Endothelial cell of umbilical vein (primary cell): ENCODE results near the gene MAP4K4. TPM values are rescaled to one million over a fixed set of nuclear protein-coding genes. Genes with fewer than 3 reads are reported as not detected.

ENCODE experiments used
- BruUV-seq: library from RNA; stranded (reverse); fragments of 400-500 nt; replicated peaks from 2 replicates; lab custom pipeline; 2021; lab: Mats Ljungman, UMichigan
- CTCF ChIA-PET: fragments of 300-600, 350-600 bp; sonication (Branson Sonifier 250); formaldehyde crosslinking; loops from one replicate; lab custom pipeline; 2021; ENCODE audit warnings: antibody characterized with exemption, inconsistent platforms; lab: Charles Lee
- POLR2A ChIA-PET: fragments of 300-600, 350-600 bp; sonication (Branson Sonifier 250); formaldehyde crosslinking; loops from one replicate; lab custom pipeline; 2021; ENCODE audit warnings: antibody characterized with exemption, inconsistent platforms; lab: Charles Lee
- DNase-seq: peaks from one replicate; pipeline ENCODE4 v3.0.0-alpha.2; 2011; ENCODE audit warnings: low read depth, low spot score
- FAIRE-seq: peaks from 2 replicates; lab custom pipeline; 2011; peaks lifted over from hg19 to GRCh38; lab: Jason Lieb, UNC
- H2AFZ ChIP-seq: 2 replicates; pipeline ENCODE4 v1.6.0; 2012; ENCODE audit warnings: low read depth, low read length, control low read depth, inconsistent platforms
- H3K27ac ChIP-seq: 2 replicates; pipeline ENCODE4 v1.5.1; 2011; ENCODE audit warnings: low read depth, mild to moderate bottlenecking, control low read depth, low read length, moderate library complexity; ENCODE audit not compliant: insufficient read depth
- H3K27me3 ChIP-seq, 2 experiments: 2 replicates each; pipeline versions ENCODE4 v1.6.0 to v1.6.1; 2011; ENCODE audit warnings: low read length in 2 of 2, mixed read lengths in 1 of 2; ENCODE audit not compliant: control insufficient read depth in 2 of 2, insufficient read depth in 2 of 2
- H3K36me3 ChIP-seq, 2 experiments: 2 replicates in 1 of 2; 3 replicates in 1 of 2; pipeline ENCODE4 v1.5.1; 2011; ENCODE audit warnings: low read length in 2 of 2, mild to moderate bottlenecking in 1 of 2, moderate library complexity in 1 of 2; ENCODE audit not compliant: control insufficient read depth in 2 of 2, insufficient read depth in 2 of 2; ENCODE audit errors: extremely low read depth in 1 of 2
- H3K4me1 ChIP-seq: 3 replicates; pipeline ENCODE4 v1.5.1; 2011; ENCODE audit warnings: mild to moderate bottlenecking, low read length; ENCODE audit not compliant: control insufficient read depth, insufficient read depth; ENCODE audit errors: extremely low read depth
- H3K4me2 ChIP-seq: 2 replicates; pipeline ENCODE4 v1.6.1; 2011; ENCODE audit warnings: low read length, control low read depth, mixed read lengths; ENCODE audit not compliant: insufficient read depth
- H3K4me3 ChIP-seq, 3 experiments: fragments of 200-600 bp in 1 of 3; sonication (generic), shearing (Covaris generic) in 1 of 3; replicated peaks in 1 of 3; 2 replicates each; pipeline ENCODE4 v1.5.1; 2011 to 2016; ENCODE audit warnings: control low read depth in 3 of 3, low read length in 3 of 3, mild to moderate bottlenecking in 2 of 3, inconsistent platforms in 1 of 3, low read depth in 1 of 3, moderate library complexity in 1 of 3; ENCODE audit not compliant: insufficient read depth in 1 of 3
- H3K79me2 ChIP-seq: 2 replicates; pipeline ENCODE4 v1.6.0; 2012; ENCODE audit warnings: low read length, inconsistent platforms; ENCODE audit not compliant: control insufficient read depth, insufficient read depth
- H3K9ac ChIP-seq: replicated peaks from 2 replicates; pipeline ENCODE3; 2011; ENCODE audit warnings: low read length, control low read depth; ENCODE audit not compliant: insufficient read depth; ENCODE audit errors: extremely low read depth
- H3K9me1 ChIP-seq: replicated peaks from 3 replicates; pipeline ENCODE4 v1.6.0; 2011; ENCODE audit warnings: mild to moderate bottlenecking, low read length; ENCODE audit not compliant: control insufficient read depth, insufficient read depth; ENCODE audit errors: extremely low read depth
- H3K9me3 ChIP-seq: replicated peaks from 2 replicates; pipeline ENCODE4 v1.5.1; 2012; ENCODE audit warnings: low read length, inconsistent platforms; ENCODE audit not compliant: control insufficient read depth, insufficient read depth
- H4K20me1 ChIP-seq: replicated peaks from 2 replicates; pipeline ENCODE3; 2011; ENCODE audit warnings: mild to moderate bottlenecking, low read length; ENCODE audit not compliant: control insufficient read depth, insufficient read depth; ENCODE audit errors: extremely low read depth
- EZH2 ChIP-seq: IDR thresholded peaks from 2 replicates; pipeline ENCODE4 v1.6.1; 2012; ENCODE audit warnings: borderline replicate concordance, low read depth, mild to moderate bottlenecking, moderate library complexity, low read length, inconsistent platforms; ENCODE audit not compliant: severe bottlenecking
- FOS ChIP-seq: IDR thresholded peaks from 2 replicates; pipeline ENCODE4 v1.6.1; 2011; ENCODE audit warnings: mild to moderate bottlenecking, low read length, moderate library complexity, borderline replicate concordance; ENCODE audit not compliant: insufficient read depth
- GATA2 ChIP-seq: IDR thresholded peaks from 2 replicates; pipeline ENCODE4 v1.7.0; 2011; ENCODE audit warnings: low read depth, mild to moderate bottlenecking, moderate library complexity, mixed read lengths, low read length; ENCODE audit not compliant: insufficient read length, insufficient read depth
- JUN ChIP-seq: IDR thresholded peaks from 2 replicates; pipeline ENCODE4 v1.6.1; 2011; ENCODE audit warnings: borderline replicate concordance, low read depth; ENCODE audit not compliant: insufficient read length, insufficient read depth
- MYC ChIP-seq: IDR thresholded peaks from one replicate; pipeline ENCODE4 v1.6.1; 2011; ENCODE audit warnings: mild to moderate bottlenecking, low read depth, low read length
- POLR2A ChIP-seq: IDR thresholded peaks from 2 replicates; pipeline ENCODE4 v1.6.1; 2012; ENCODE audit warnings: low read depth, mild to moderate bottlenecking, control low read depth, low read length
- POLR2AphosphoS5 ChIP-seq: IDR thresholded peaks from 2 replicates; pipeline ENCODE4 v1.6.1; 2012; ENCODE audit warnings: low read depth, mild to moderate bottlenecking, control low read depth, low read length, moderate library complexity; ENCODE audit not compliant: insufficient read depth
- dilution Hi-C: fragments of 300-500 bp; cut with MboI; formaldehyde crosslinking; loops from one replicate; pipeline ENCODE4 v1.15.0; 2019; ENCODE audit warnings: low sequenced_read_pairs; ENCODE audit not compliant: extremely low pct_ligation_motif_present
- intact Hi-C: fragments of 100-400 bp; cut with micrococcal nuclease; formaldehyde crosslinking; loops from one replicate; pipeline ENCODE4 v1.10.0; 2022
- polyA plus RNA-seq, 4 experiments: library from polyadenylated mRNA; depleted of rRNA in 3 of 4; stranded (reverse) in 3 of 4; unstranded in 1 of 4; fragments of >200 nt; gene quantifications; 2 replicates each; pipeline versions ENCODE4 v1.2.1 to v1.2.3, GENCODE V29; 2011 to 2012; ENCODE audit warnings: missing spikeins in 1 of 4
- total RNA-seq: library from RNA; stranded (reverse); gene quantifications from 2 replicates; pipeline ENCODE4 v1.2.3, GENCODE V29; 2021
- TF ChIP-seq, protein P1 (sequence below), 2 donors: IDR thresholded peaks; 1 replicate in 1 of 2; 2 replicates in 1 of 2; pipeline ENCODE4 v1.5.1; 2011; ENCODE audit warnings: low read length in 2 of 2, mild to moderate bottlenecking in 2 of 2, moderate library complexity in 2 of 2, control low read depth in 1 of 2, inconsistent platforms in 1 of 2, low read depth in 1 of 2; ENCODE audit not compliant: insufficient read depth in 1 of 2; ENCODE audit errors: extremely low read depth in 1 of 2
- TF ChIP-seq, protein P2 (sequence below): IDR thresholded peaks from 2 replicates; pipeline ENCODE4 v1.6.1; 2011; ENCODE audit not compliant: insufficient read depth, insufficient read length

Gene MAP4K4
- total and polyA plus RNA-seq, 2 donors (not counting 3 experiments of a cell fraction or from before 2014, with no cell fraction given), result 79.4 to 269 TPM

DNA sequence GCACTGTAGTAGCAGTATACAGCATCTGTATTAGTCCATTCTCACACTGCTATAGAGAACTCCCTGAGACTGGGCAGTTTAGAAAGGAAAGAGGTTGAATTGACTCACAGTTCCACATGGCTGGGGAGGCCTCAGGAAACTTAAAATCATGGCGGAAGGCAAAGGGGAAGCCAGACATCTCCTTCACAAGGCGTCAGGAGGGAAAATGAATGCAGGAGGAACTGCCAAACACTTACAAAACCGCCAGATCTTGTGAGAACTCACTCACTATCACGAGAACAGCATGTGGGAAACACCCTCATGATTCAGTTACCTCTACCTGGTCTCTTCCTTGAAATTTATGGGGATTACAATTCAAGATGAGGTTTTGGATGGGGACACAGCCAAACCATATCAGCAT lies 25.4 kb downstream of the MAP4K4 start:
- H3K9me3 ChIP-seq, result no peaks in the 10 kb centered on the region
- H3K4me3 ChIP-seq, result no peak overlapping the region
- intact Hi-C loops, result loop anchor here (2.0 kb wide), 1 partner anchor 14 kb away; no protein-coding TSS in a partner anchor
- TF ChIP-seq FOS (no peak), MYC (no peak), GATA2 (no peak), POLR2A (no peak), POLR2AphosphoS5 (no peak), EZH2 (no peak), JUN (no peak)
- TF ChIP-seq, protein P1, sequence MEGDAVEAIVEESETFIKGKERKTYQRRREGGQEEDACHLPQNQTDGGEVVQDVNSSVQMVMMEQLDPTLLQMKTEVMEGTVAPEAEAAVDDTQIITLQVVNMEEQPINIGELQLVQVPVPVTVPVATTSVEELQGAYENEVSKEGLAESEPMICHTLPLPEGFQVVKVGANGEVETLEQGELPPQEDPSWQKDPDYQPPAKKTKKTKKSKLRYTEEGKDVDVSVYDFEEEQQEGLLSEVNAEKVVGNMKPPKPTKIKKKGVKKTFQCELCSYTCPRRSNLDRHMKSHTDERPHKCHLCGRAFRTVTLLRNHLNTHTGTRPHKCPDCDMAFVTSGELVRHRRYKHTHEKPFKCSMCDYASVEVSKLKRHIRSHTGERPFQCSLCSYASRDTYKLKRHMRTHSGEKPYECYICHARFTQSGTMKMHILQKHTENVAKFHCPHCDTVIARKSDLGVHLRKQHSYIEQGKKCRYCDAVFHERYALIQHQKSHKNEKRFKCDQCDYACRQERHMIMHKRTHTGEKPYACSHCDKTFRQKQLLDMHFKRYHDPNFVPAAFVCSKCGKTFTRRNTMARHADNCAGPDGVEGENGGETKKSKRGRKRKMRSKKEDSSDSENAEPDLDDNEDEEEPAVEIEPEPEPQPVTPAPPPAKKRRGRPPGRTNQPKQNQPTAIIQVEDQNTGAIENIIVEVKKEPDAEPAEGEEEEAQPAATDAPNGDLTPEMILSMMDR (IDR thresholded peaks at IDR 0.05; ENCODE audit: extremely low read depth in 1 of 2, insufficient read depth in 1 of 2, low read depth in 1 of 2, low read length in 2 of 2), result no peak
- TF ChIP-seq, protein P2, sequence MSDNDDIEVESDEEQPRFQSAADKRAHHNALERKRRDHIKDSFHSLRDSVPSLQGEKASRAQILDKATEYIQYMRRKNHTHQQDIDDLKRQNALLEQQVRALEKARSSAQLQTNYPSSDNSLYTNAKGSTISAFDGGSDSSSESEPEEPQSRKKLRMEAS, result no peak
- dilution Hi-C loops, result no loop called here
- peaks cover 9% of the 10 kb centered on the region for H3K4me1 ChIP-seq
- CTCF ChIA-PET, result interaction anchor here (1.7 kb wide), 1 partner anchor 381 kb away, joined by 5 read pairs; no protein-coding TSS in a partner anchor
- H3K4me2 ChIP-seq, result no peak overlapping the region
- H3K36me3 ChIP-seq, result no peaks in the 10 kb centered on the region
- POLR2A ChIA-PET, result no interaction called here
- no peak overlapping the region for H3K9ac ChIP-seq
- no peak for FAIRE-seq
- no TSS peak for BruUV-seq
- H3K9me1 ChIP-seq, result no peaks in the 10 kb centered on the region
- no peak overlapping the region for H3K27ac ChIP-seq
- no peaks in the 10 kb centered on the region for H3K27me3 ChIP-seq
- peaks cover 99% of the 10 kb centered on the region for H3K79me2 ChIP-seq
- DNase-seq, result no peak
- H4K20me1 ChIP-seq, result peaks cover 46% of the 10 kb centered on the region
- no peak overlapping the region for H2AFZ ChIP-seq
